Activated CD8-positive, alpha-beta memory T cell treated with anti-CD3 and anti-CD28 coated beads, Interleukin-2, amount 50 U/mL, for 1 hour (primary cell): ENCODE results near the gene DOCK10.
"Not testable (repeated sequence)": the region's sequence is repeated elsewhere in the genome, so short reads cannot be mapped to it uniquely, and the experiment has no call there.

Experiments
- DNase-seq: peaks from one replicate; pipeline ENCODE4 v3.0.0-alpha.2; 2020; ENCODE audit errors: extremely low read depth

DOCK10 gene

GRCh38 chr2:224919472-224920110 is 122.7 kb downstream of the DOCK10 start:
- DNase-seq, result no peak

- no peak for DNase-seq
Observed at GRCh38 chr2:224918626-224919471, 123.4 kb downstream of the DOCK10 start.

- not testable (repeated sequence) for DNase-seq
Observed at GRCh38 chr2:224917246-224917645, 125.0 kb downstream of the DOCK10 start.

DNA sequence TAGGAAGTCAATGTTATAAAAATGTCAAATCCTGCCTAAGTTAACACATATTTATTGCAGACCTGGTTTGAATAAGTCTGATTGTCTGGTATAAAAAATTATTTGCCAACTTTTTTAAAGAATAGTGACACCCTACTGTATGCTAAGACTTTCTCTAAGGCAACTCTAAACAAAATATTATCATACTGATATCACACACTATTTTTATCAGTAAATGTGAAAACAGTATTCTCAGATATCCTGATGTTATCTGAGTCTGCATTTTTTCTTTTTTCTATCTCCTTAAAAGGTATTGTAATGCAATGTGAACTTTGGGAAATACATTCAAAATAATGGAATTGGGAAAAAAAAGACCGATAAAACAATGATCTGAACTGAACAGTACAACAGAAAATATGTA is 127.1 kb downstream of the DOCK10 start:
- DNase-seq, result no peak

- no peak for DNase-seq
Observed at GRCh38 chr2:224910574-224910925, 131.7 kb downstream of the DOCK10 start.

GRCh38 chr2:224909885-224910573 is 132.2 kb downstream of the DOCK10 start:
- peak; percentile 43 for DNase-seq

DNA sequence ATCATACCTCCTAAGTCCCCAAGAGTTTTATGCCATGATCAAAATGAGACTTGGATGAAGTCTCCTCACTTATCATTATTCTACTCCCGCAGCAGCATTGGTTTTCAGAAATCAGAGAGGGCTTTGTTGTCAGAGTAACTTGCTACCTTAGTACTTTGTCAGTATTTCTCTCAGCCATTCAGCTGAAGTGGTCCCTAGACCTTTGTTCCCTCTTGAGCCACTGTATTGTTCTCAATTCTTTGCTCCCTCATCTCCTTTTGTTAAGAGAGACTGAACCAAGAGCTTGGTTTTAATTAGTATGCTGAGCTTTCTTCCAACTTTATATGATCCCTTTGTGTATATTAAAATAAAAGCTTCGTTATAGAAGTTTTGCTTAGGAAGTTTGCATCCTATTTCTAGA is 133.4 kb downstream of the DOCK10 start:
- no peak for DNase-seq

GRCh38 chr2:224904381-224904780 is 137.9 kb downstream of the DOCK10 start:
- DNase-seq, result no peak

DNA sequence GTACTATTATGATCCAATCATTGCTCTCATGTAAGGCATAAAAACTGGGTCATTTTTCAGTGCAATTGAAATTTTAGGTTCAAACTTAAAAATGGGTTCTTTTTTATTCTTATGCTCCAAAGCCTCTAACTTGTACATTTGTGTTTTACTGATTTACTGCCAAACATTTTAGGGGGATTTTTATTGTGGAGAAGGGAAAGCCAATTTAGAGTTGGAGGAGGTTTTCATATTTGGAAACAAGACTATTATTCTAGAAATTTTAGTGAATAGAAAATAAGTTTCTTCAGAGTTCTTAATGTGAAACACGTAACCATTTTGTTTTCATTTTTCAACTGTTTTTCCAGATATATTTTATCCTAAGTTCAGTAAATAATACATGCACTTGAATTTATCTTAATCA is 138.6 kb downstream of the DOCK10 start:
- no peak for DNase-seq

- no peak for DNase-seq
Observed at GRCh38 chr2:224901121-224901676, 141.1 kb downstream of the DOCK10 start.

DNA sequence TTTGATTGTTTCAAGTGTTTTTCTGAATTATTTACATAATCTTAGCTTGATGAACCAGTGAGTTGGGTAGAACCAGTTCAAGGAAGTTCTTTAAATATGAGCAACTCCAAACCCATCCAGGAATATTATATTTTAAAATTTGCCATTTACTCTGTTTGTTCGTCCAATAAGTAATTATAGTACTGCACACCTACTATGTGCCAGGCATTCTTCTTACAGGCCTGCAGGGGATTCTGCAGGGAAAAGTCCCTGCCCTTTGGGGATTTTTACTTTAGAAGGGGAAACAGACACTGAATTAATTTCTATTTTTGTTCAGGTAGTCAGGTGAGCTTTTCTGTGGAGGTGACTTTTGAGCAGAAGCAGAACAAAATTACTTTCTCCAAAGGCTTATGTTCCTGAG is 146.9 kb downstream of the DOCK10 start:
- DNase-seq, result no peak

- DNase-seq, result no peak
Observed at GRCh38 chr2:224894356-224894755, 147.9 kb downstream of the DOCK10 start.

DNA sequence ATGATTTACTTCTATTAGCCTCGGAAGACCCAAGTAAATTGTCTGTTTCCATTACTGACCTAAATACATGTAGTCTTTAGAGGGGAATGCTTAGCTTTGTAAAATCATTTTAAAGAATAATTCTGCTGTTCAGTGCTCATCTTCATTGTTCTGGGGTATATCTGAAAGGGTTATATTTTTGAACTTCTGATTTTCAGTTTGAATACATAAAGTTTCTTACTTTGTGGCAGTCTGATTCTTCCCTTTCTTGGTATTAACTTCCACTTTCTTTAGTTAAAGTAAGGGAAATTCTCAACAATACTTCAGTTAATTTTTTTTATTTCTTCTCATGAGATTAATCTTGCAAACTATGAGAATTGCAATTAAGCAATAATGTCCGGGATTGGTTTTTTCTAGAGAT is 148.4 kb downstream of the DOCK10 start:
- DNase-seq, result no peak

- no peak for DNase-seq
Observed at GRCh38 chr2:224892574-224893204, 149.6 kb downstream of the DOCK10 start.

GRCh38 chr2:224890372-224890771 is 151.9 kb downstream of the DOCK10 start:
- DNase-seq, result no peak

DNA sequence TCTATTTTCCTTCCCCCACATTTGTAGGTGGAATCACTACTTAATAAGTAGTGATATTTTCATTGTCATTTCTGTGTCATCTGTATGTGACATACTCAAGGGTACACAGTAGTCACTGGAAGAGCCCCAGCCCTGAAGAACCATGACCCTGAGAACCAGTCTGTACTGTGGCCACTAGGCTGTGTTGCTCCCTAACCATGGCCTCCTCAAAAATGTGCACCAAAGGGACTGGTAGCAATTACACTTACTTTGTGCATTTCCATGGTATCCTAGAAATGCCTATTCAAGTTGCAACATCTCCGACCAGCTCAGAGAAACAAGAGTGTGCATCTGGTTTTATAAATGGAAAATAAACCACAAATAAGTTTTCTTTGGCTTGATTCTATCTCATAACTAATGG is 155.1 kb downstream of the DOCK10 start:
- DNase-seq, result no peak

GRCh38 chr2:224885836-224886547 is 156.3 kb downstream of the DOCK10 start:
- no peak for DNase-seq

- DNase-seq, result no peak
Observed at GRCh38 chr2:224885291-224885690, 157.0 kb downstream of the DOCK10 start.

DNA sequence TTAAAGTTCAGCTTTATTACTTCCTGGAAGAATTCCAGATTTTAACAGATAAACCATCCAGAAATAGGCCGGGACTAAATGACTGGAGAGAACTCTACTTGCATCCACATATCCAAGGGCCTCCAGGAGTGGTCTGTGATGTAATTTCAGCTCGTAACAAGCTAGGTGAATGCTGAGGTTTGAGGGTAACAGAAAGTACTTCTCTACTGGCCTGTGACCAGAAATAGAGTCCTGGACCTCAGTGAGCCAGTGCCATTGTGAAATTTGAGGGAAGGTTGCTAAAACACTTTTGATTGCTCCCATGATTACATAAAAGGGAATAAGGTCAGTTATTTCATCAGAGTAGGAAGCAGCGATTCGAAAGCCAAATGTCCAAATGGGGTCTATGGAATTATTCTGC is 158.1 kb downstream of the DOCK10 start:
- no peak for DNase-seq

DNA sequence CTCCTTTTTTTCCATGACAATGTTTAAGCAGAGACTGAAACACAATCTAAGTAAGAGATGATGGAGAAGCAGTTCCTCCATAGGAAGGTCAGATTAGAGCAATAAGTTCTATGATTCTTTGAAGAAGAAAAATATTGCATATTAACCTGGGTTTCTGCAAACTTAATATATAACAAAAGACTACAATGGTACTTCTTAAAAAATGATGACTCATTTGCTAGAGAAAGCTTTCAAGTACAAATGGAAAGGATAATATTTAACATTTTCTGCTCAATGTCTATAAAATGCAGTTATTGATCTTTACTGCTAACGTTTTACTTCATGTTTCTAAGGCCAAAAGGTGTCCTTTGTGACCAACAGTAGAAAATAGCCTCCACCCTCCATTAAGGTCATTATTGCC is 158.6 kb downstream of the DOCK10 start:
- no peak for DNase-seq

GRCh38 chr2:224883172-224883516 is 159.1 kb downstream of the DOCK10 start:
- DNase-seq, result no peak
